Measurements from ENCODE around the gene MACROD2. TPM values are rescaled to one million over a fixed set of nuclear protein-coding genes. Genes with fewer than 3 reads are reported as not detected.

MACROD2 gene
- total RNA-seq, 1 experiment from 2014 or later, result 3.7 TPM

GRCh38 chr20:15022921-15023320 lies 1027.6 kb downstream of the MACROD2 start:
- H3K4me1 ChIP-seq (ENCODE audit: control insufficient read depth in 1 of 2, insufficient read depth in 2 of 2, low read length in 2 of 2), result no peaks in the 10 kb centered on the region
- RAD21 ChIA-PET (ENCODE audit: low non-redundant PET in 1 of 2, low total read pairs in 2 of 2, uncharacterized antibody in 2 of 2, unreplicated experiment in 2 of 2), result no interaction called here
- intact Hi-C loops (cut with micrococcal nuclease), result no loop called here
- H3K9me3 ChIP-seq (ENCODE audit: control insufficient read depth in 1 of 2, insufficient read depth in 1 of 2, low read depth in 1 of 2, low read length in 2 of 2), result no peaks in the 10 kb centered on the region
- no peaks in the 10 kb centered on the region for H3K27me3 ChIP-seq (ENCODE audit: insufficient read depth, low read length)
- H3K27ac ChIP-seq (ENCODE audit: low read depth, low read length), result no peak overlapping the region
- no peak for TF ChIP-seq EZH2 (IDR thresholded peaks at IDR 0.05)
- TF ChIP-seq SIN3A (IDR thresholded peaks at IDR 0.05; ENCODE audit: low read depth), result no peak
- no peak for TF ChIP-seq SP1 (IDR thresholded peaks at IDR 0.05; ENCODE audit: low read depth)
- no peak for TF ChIP-seq CEBPB (IDR thresholded peaks at IDR 0.05; ENCODE audit: low read depth)
- no peak for TF ChIP-seq POLR2A (IDR thresholded peaks at IDR 0.05; ENCODE audit: borderline replicate concordance, extremely low read depth, insufficient read depth, insufficient read length)
- no peak for TF ChIP-seq SRF (IDR thresholded peaks at IDR 0.05; ENCODE audit: low read depth)
- TF ChIP-seq JUND (IDR thresholded peaks at IDR 0.05), result no peak
- no peak for TF ChIP-seq EGR1 (IDR thresholded peaks at IDR 0.05; ENCODE audit: low read depth)
- TF ChIP-seq ZBTB33 (IDR thresholded peaks at IDR 0.05; ENCODE audit: extremely low read depth, insufficient replicate concordance, low read length), result no peak
- no peak for TF ChIP-seq ELF1 (IDR thresholded peaks at IDR 0.05; ENCODE audit: borderline replicate concordance, low read depth)
- TF ChIP-seq POLR2AphosphoS5 (IDR thresholded peaks at IDR 0.05; ENCODE audit: low read depth, low read length), result no peak
- TF ChIP-seq MAX (IDR thresholded peaks at IDR 0.05), result no peak
- no peak for TF ChIP-seq CBX3 (IDR thresholded peaks at IDR 0.05; ENCODE audit: low read depth)
- TF ChIP-seq CTCF (IDR thresholded peaks at IDR 0.05 in 2 of 3, conservative IDR thresholded peaks at IDR 0.05 in 1 of 3; ENCODE audit: borderline replicate concordance in 1 of 3, insufficient read depth in 1 of 3, low read depth in 2 of 3, low read length in 2 of 3), result no peak
- TF ChIP-seq REST (IDR thresholded peaks at IDR 0.05; ENCODE audit: low read depth), result no peak
- no peak for TF ChIP-seq ATF3 (IDR thresholded peaks at IDR 0.05)
- no peak for TF ChIP-seq EZH2phosphoT487 (IDR thresholded peaks at IDR 0.05; ENCODE audit: borderline replicate concordance)
- TF ChIP-seq YY1 (IDR thresholded peaks at IDR 0.05; ENCODE audit: extremely low read depth, insufficient replicate concordance, low read depth, low read length), result no peak
- CTCF ChIA-PET, result no interaction called here
- H3K4me3 ChIP-seq (replicated peaks in 1 of 2; ENCODE audit: low read depth in 1 of 2, low read length in 2 of 2), result no peak overlapping the region
- ATAC-seq, result no peak
- POLR2A ChIA-PET, result no interaction called here
- no peak overlapping the region for H3K9ac ChIP-seq (ENCODE audit: low read length)
- no peaks in the 10 kb centered on the region for H3K79me2 ChIP-seq (ENCODE audit: insufficient read depth, low read length)
- no peaks in the 10 kb centered on the region for H3K9me2 ChIP-seq (ENCODE audit: insufficient read depth)
- H3K36me3 ChIP-seq (ENCODE audit: control insufficient read depth in 1 of 2, insufficient read depth in 2 of 2, low read length in 2 of 2), result no peaks in the 10 kb centered on the region
- no peaks in the 10 kb centered on the region for H4K20me1 ChIP-seq (ENCODE audit: insufficient read depth)
- no peak for DNase-seq (ENCODE audit: low read depth, low spot score)
- no peak overlapping the region for H3K4me2 ChIP-seq (ENCODE audit: low read length)
- H2AFZ ChIP-seq (ENCODE audit: low read depth, low read length, poor library complexity, severe bottlenecking), result no peak overlapping the region
- no TSS peak for BruUV-seq (replicated peaks)

Measured in HCT116 (cell line).